HG03097 (cell line): ENCODE measurements around the gene CAPS.

Experiments
- ATAC-seq: cut with Tn5 transposase; IDR thresholded peaks from one replicate; pipeline ENCODE4 v1.9.1; 2021; ENCODE audit not compliant: unreplicated experiment, low FRiP score

The CAPS gene

DNA sequence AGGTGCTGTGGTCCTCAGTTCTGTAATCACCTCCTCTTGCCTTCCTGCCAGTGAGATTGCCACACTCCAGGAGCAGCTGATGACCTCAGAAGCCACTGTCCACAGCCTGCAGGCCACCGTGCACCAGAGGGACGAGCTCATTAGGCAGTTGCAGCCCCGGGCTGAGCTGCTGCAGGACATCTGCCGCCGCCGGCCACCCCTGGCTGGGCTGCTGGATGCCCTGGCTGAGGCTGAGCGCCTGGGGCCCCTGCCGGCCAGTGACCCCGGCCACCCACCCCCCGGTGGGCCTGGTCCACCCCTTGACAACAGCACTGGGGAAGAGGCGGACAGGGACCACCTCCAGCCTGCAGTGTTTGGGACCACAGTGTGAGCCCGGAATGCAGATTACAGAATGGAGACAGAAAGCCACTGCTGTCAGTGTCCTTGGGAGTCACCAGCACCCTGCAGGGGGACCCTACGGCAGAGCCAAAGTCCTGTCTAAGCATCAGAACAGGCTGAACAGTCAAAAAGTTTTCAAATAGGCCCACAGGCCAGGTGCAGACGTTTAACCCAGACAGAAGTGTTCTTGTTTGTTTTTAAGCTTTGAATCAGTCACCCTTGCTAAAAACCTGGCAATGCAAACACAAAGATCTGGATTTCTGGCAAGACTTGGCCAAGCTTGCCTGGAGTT is 5.1 kb upstream of the CAPS start:
- ATAC-seq: no peak

DNA sequence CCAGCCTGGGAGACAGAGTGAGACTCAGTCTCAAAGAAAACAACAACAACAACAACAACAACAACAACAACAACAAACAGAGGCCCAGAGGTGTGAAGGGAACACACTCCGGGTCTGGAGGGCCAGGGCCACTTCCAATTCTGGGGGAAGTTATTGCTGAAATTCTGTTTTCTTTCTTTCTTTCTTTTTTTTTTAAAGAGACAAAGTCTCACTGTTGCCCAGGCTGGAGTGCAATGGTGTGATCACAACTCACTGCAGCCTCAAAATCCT is 3.5 kb upstream of the CAPS start:
- no peak for ATAC-seq

- ATAC-seq: no peak
These were observed 2.7 kb upstream of the CAPS start for GRCh38 chr19:5911366-5911765.

- no peak for ATAC-seq
These were observed 312 bp downstream of the CAPS start for GRCh38 chr19:5914358-5914774.

DNA sequence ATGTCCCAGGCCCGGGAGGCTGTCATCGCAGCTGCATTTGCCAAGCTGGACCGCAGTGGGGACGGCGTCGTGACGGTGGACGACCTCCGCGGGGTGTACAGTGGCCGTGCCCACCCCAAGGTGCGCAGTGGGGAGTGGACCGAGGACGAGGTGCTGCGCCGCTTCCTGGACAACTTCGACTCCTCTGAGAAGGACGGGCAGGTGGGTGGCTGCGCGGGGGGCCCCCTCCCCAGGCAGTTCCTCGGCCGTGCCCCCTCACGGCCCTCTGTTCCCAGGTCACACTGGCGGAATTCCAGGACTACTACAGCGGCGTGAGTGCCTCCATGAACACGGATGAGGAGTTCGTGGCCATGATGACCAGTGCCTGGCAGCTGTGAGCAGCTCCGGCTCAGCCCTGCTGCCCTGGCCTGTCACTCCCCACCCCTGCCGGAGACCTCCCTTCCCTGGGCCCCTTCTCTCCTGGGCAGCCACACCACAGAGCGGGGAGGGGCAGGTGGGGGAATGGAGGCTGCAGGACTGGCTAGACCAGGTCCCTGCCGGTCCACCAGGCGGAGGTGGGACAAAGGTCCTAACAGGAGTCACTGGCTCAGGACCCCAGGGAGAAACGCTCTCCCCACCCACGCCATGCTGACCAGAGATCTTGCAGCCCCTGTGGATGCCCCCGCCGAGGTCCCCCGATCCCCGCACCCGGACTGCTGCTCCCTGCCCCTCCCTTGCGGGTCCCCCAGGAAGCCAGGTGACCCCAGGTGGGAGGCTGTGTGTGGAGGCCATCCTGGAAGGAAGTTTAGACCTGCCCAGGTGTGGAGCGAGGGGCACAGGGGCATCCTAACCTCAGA is 1.1 kb downstream of the CAPS start:
- no peak for ATAC-seq

DNA sequence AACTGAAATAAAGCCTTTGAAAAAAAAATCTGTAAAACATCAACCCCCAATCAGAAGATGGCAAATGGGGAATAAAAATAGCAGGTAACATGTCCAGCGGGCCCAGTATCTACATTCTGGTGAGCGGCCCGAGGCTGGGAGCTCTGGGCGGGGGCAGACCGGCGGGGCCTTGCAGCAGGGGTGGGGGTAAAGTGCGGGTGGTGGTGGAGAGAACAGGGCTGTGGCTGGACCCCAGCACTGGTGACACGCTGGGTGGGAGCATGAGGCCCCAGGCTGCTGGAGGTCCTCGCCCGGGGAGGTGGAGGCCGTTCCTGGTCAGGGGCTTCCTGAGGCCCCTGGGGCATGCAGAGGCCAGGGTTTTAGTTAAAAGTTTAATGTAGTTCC is 1.7 kb downstream of the CAPS start:
- ATAC-seq: no peak

GRCh38 chr19:5916181-5916708 is 2.2 kb downstream of the CAPS start:
- ATAC-seq: no peak

- ATAC-seq: no peak
These were observed 3.5 kb downstream of the CAPS start for GRCh38 chr19:5917431-5918107.

DNA sequence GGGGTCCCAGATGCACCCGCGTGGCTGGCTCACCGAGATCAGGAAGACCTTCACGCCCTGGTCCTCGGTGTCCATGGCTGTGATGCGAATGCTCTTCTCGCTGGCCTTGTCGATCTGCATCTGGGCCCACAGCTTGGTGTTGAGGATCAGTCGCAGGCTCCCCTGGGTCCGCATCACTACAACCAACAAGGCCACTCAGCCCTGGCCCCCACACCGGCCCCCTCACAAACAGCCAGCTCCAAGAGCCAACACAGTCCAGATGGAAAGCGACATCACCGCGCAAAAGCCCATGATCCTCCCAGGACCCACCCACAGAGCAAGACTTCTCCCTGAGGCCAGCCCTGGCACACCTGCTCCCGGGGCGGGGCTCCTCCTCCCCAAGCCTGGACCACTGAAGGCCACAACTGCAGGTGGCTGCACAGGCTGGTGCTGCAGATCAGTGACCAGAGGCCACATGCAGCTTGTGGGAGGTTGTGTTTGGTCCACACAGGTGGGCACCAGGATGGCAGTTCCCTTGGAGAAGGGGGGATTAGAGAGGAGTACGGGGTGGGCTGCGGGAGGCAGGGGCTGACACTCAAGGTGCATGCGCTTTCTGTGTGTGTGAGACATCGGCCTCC is 4.5 kb downstream of the CAPS start:
- ATAC-seq: no peak

DNA sequence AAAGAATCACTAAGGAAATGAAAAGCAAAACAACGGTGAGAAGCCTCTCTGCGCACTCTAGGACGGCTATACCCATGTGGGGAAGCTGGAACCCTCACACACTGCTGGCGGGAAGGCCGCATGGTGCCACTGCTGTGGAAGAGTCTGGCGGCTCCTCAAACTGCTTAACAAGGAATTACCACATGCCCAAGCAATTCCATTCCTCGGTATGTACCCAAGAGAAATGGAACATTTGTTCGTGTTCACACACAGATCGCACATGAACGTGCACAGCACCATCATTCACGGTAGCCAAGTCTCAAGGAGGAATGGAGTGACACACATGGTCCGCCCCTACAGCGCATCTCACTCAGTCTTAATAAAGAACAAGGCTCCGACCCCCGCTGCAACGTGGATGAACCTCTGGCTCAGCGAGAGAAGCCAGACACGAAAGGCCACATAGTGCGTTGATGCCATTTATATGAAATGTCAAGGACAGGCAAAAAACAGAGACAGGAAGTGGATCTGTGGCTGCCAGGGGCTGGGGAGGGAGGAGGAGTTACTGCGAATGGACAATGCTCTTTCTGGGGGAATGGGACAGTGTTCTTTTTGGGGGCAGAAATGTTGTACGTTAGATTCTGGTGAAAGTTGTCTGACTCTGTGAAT is 7.6 kb downstream of the CAPS start:
- no peak for ATAC-seq

DNA sequence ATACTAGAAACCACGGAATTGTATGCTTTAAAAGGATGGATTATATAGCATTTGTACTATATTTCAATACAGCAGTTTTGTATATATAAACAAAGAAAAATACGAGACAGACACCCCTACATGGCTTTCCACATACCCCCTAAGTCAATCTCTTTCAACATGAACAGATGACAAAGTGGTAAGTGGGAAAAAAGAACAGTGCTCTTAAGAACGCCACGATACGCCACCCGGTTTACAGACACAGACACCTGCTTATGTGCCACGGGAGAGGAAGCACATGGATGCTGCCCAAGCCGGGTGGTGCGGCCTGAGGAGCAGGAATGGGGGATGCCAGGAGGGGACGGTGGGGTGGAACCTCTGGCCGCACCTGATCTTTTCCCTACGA is 8.1 kb downstream of the CAPS start:
- ATAC-seq: no peak

- ATAC-seq: no peak
These were observed 9.3 kb downstream of the CAPS start for GRCh38 chr19:5923356-5923755.

GRCh38 chr19:5925830-5926427 is 11.9 kb downstream of the CAPS start:
- ATAC-seq: no peak

DNA sequence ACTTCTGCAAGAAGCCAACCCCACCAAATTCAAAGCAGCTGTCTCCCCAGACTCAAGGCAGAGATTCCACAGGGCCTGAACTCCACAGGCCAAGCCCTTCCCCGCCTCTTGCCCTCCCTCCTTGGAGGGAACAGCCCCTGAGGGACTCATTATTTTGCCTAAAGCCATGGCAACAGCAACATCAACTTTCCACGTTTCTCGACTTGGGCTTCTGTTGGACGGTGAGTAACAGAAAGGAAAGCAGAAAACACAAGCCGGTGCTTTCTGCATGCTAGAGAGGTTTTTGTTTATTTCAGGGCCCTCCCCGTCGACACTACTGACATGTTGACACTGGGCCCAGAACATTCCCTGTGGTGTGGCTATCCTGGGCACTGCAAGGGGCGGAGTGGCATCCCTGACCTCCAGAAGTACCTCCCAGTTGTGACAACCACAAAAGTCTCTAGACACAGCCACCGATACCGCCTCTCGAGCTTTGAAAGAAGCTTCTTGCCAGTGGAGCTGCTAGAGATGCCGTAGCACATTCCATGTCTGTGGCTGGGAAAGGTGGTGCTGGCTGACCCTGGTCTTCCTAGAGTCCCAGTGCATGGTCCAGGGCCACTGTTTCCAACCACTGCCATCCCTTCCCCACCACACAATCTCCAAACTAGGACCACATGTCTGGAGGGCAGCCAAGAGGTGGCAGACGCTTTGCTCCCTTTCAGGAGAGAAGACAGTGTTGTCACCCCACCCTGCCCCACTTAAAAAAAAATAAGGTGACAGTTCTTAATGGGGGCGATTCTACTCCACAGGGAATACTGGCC is 12.8 kb downstream of the CAPS start:
- ATAC-seq: no peak

- ATAC-seq: no peak
These were observed 13.4 kb downstream of the CAPS start for GRCh38 chr19:5927441-5927821.

DNA sequence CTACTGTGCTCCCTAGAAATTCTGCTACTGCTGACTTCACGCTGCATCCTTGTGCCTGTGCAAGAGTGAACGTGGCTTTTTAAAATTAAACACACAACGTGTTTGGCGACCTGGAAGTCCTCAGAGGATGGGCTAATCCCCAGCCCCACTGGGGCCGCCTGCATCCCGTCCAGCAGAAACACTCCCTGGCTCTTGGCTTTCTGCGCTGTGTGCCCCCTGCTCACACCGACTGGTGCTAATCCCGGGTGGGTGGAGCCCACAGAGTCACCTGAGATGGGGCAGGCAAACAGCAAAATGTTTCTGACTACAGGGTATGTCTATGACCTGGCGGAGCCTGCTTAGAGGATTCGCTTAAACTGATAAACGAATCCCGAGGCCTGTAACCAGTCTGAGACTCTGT is 15.1 kb downstream of the CAPS start:
- ATAC-seq: no peak

- ATAC-seq: no peak
These were observed 15.6 kb downstream of the CAPS start for GRCh38 chr19:5929625-5930024.

GRCh38 chr19:5931251-5931650 is 17.2 kb downstream of the CAPS start:
- ATAC-seq: no peak

DNA sequence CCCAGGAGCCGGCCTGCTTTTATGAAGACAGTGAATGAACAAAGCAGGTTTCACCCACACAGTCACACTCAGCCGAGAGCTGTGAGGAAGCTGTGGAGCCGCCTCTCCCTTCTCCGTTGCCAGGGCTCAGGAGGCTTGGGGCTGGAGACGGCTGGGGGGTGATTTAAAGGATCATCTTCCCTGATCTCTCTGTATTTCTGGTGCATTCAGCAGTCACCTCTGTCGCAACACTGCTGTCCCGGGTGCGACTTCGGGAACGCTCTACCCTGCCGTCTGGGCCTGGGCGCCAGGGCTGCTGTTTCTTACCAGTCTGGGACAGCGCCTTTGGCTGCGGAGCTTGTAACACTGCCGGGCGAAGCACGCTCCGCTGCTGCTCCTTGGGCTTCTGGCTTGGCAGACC is 18.1 kb downstream of the CAPS start:
- ATAC-seq: no peak
